NT2/D1 (cell line): Measurements from ENCODE around the gene SYT6.
"Not testable (repeated sequence)": the region's sequence is repeated elsewhere in the genome, so short reads cannot be mapped to it uniquely, and the experiment has no call there.

Source experiments
- SUZ12 ChIP-seq: IDR thresholded peaks from 2 replicates; pipeline ENCODE4 v1.6.1; 2011; ENCODE audit not compliant: insufficient read length, insufficient read depth; ENCODE audit errors: extremely low read depth
- YY1 ChIP-seq: IDR thresholded peaks from 2 replicates; pipeline ENCODE4 v1.6.1; 2011; ENCODE audit not compliant: insufficient read length, insufficient read depth

DNA sequence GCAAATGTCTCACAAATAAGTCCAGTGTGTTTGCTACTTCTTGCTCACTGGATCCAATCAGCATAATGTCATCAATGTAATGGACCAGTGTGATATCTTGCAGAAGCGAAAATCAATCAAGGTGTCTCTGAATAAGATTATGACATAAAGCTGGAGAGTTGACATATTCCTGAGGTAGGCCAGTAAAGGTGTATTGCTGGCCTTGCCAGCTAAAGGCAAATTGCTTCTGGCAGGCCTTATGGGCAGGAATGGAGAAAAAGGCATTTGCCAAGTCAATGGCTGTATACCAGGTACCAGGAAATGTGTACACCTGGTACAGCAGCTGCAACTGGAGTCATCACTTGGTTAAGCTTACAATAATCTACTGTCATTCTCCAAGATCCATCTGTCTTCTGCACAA, 85.0 kb downstream of the SYT6 start:
- TF ChIP-seq SUZ12, YY1: not testable (repeated sequence)
